ENCODE measurements around the gene GPD2.

The GPD2 gene

GRCh38 chr2:156541229-156541628, 105.0 kb downstream of the GPD2 start:
- no peak for TF ChIP-seq POLR2A (IDR thresholded peaks at IDR 0.05; ENCODE audit: low read depth, low read length)
- no peak for TF ChIP-seq TAF1 (IDR thresholded peaks at IDR 0.05; ENCODE audit: borderline replicate concordance, low read depth, low read length)
- no peak for TF ChIP-seq POLR2AphosphoS5 (IDR thresholded peaks at IDR 0.05; ENCODE audit: low read depth, low read length)
- FAIRE-seq, result no peak

GRCh38 chr2:156541706-156542105, 105.5 kb downstream of the GPD2 start:
- FAIRE-seq (no peak), DNase-seq (ENCODE audit: insufficient read length) (no peak)
- TF ChIP-seq POLR2AphosphoS5 (IDR thresholded peaks at IDR 0.05; ENCODE audit: low read depth, low read length), result no peak
- no peak for TF ChIP-seq TAF1 (IDR thresholded peaks at IDR 0.05; ENCODE audit: borderline replicate concordance, low read depth, low read length)
- TF ChIP-seq POLR2A (IDR thresholded peaks at IDR 0.05; ENCODE audit: low read depth, low read length), result no peak

More at GRCh38 chr2:156541229-156541628, 105.0 kb downstream of the GPD2 start:
- no peak for DNase-seq (ENCODE audit: insufficient read length)

- DNase-seq (ENCODE audit: insufficient read length) (no peak), FAIRE-seq (no peak)
- no peak for TF ChIP-seq TAF1 (IDR thresholded peaks at IDR 0.05; ENCODE audit: borderline replicate concordance, low read depth, low read length)
- no peak for TF ChIP-seq POLR2AphosphoS5 (IDR thresholded peaks at IDR 0.05; ENCODE audit: low read depth, low read length)
- TF ChIP-seq POLR2A (IDR thresholded peaks at IDR 0.05; ENCODE audit: low read depth, low read length), result no peak
Observed at GRCh38 chr2:156548413-156548812, 112.2 kb downstream of the GPD2 start.

GRCh38 chr2:156553714-156554442, 117.7 kb downstream of the GPD2 start:
- TF ChIP-seq TAF1 (IDR thresholded peaks at IDR 0.05; ENCODE audit: borderline replicate concordance, low read depth, low read length) (no peak), POLR2AphosphoS5 (IDR thresholded peaks at IDR 0.05; ENCODE audit: low read depth, low read length) (no peak), POLR2A (IDR thresholded peaks at IDR 0.05; ENCODE audit: low read depth, low read length) (no peak)
- peak; percentile 14 for FAIRE-seq
- DNase-seq (ENCODE audit: insufficient read length), result no peak

GRCh38 chr2:156561326-156561725, 125.1 kb downstream of the GPD2 start:
- FAIRE-seq, result no peak
- no peak for DNase-seq (ENCODE audit: insufficient read length)
- TF ChIP-seq POLR2A (IDR thresholded peaks at IDR 0.05; ENCODE audit: low read depth, low read length) (no peak), POLR2AphosphoS5 (IDR thresholded peaks at IDR 0.05; ENCODE audit: low read depth, low read length) (no peak), TAF1 (IDR thresholded peaks at IDR 0.05; ENCODE audit: borderline replicate concordance, low read depth, low read length) (no peak)

GRCh38 chr2:156562124-156562523, 125.9 kb downstream of the GPD2 start:
- no peak for DNase-seq (ENCODE audit: insufficient read length)

GRCh38 chr2:156563994-156564753, 128.0 kb downstream of the GPD2 start:
- TF ChIP-seq POLR2AphosphoS5 (IDR thresholded peaks at IDR 0.05; ENCODE audit: low read depth, low read length), result no peak
- FAIRE-seq (peak; percentile 21), DNase-seq (ENCODE audit: insufficient read length) (no peak)

More at GRCh38 chr2:156562124-156562523, 125.9 kb downstream of the GPD2 start:
- no peak for TF ChIP-seq POLR2AphosphoS5 (IDR thresholded peaks at IDR 0.05; ENCODE audit: low read depth, low read length)
- TF ChIP-seq TAF1 (IDR thresholded peaks at IDR 0.05; ENCODE audit: borderline replicate concordance, low read depth, low read length), result no peak
- no peak for TF ChIP-seq POLR2A (IDR thresholded peaks at IDR 0.05; ENCODE audit: low read depth, low read length)
- no peak for FAIRE-seq

GRCh38 chr2:156565066-156565710, 129.0 kb downstream of the GPD2 start:
- FAIRE-seq, result no peak

GRCh38 chr2:156573710-156574109, 137.5 kb downstream of the GPD2 start:
- DNase-seq (ENCODE audit: insufficient read length) (no peak), FAIRE-seq (no peak)
- TF ChIP-seq POLR2AphosphoS5 (IDR thresholded peaks at IDR 0.05; ENCODE audit: low read depth, low read length) (no peak), TAF1 (IDR thresholded peaks at IDR 0.05; ENCODE audit: borderline replicate concordance, low read depth, low read length) (no peak), POLR2A (IDR thresholded peaks at IDR 0.05; ENCODE audit: low read depth, low read length) (no peak)

More at GRCh38 chr2:156565066-156565710, 129.0 kb downstream of the GPD2 start:
- no peak for DNase-seq (ENCODE audit: insufficient read length)
- TF ChIP-seq POLR2AphosphoS5 (IDR thresholded peaks at IDR 0.05; ENCODE audit: low read depth, low read length) (no peak), POLR2A (IDR thresholded peaks at IDR 0.05; ENCODE audit: low read depth, low read length) (no peak), TAF1 (IDR thresholded peaks at IDR 0.05; ENCODE audit: borderline replicate concordance, low read depth, low read length) (no peak)

- no peak for TF ChIP-seq TAF1 (IDR thresholded peaks at IDR 0.05; ENCODE audit: borderline replicate concordance, low read depth, low read length)
- TF ChIP-seq POLR2A (IDR thresholded peaks at IDR 0.05; ENCODE audit: low read depth, low read length), result no peak
- TF ChIP-seq POLR2AphosphoS5 (IDR thresholded peaks at IDR 0.05; ENCODE audit: low read depth, low read length), result no peak
- DNase-seq (ENCODE audit: insufficient read length) (no peak), FAIRE-seq (peak; percentile 17)
Observed at GRCh38 chr2:156574112-156574511, 137.9 kb downstream of the GPD2 start.

GRCh38 chr2:156576005-156576404, 139.8 kb downstream of the GPD2 start:
- FAIRE-seq (no peak), DNase-seq (ENCODE audit: insufficient read length) (no peak)
- TF ChIP-seq POLR2AphosphoS5 (IDR thresholded peaks at IDR 0.05; ENCODE audit: low read depth, low read length), result no peak
- TF ChIP-seq POLR2A (IDR thresholded peaks at IDR 0.05; ENCODE audit: low read depth, low read length), result no peak
- TF ChIP-seq TAF1 (IDR thresholded peaks at IDR 0.05; ENCODE audit: borderline replicate concordance, low read depth, low read length), result no peak

All from GM12892 (cell line).